ENCODE measurements around the gene LYZL1.

DNA sequence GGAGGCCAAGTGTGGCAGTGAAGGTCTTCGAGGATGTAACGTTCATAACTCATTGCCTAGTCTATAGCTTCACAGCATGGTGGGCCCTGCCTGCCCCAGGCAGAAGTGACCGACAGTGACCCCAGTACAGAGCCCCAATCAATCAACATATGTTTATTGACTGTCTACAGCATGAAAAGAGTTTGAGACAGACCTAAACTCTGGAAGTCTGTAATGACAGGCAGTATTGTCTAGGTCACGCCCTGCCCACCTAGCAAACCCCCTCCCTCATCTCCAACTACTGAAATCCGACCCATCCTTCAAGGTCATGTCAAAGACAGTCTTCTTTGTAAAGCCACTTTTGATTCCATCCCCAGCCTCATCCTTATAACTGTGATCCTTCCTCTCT, 43.9 kb downstream of the LYZL1 start:
- TF ChIP-seq POLR2AphosphoS5 (IDR thresholded peaks at IDR 0.05; ENCODE audit: low read depth), result no peak
- TF ChIP-seq, protein P1, sequence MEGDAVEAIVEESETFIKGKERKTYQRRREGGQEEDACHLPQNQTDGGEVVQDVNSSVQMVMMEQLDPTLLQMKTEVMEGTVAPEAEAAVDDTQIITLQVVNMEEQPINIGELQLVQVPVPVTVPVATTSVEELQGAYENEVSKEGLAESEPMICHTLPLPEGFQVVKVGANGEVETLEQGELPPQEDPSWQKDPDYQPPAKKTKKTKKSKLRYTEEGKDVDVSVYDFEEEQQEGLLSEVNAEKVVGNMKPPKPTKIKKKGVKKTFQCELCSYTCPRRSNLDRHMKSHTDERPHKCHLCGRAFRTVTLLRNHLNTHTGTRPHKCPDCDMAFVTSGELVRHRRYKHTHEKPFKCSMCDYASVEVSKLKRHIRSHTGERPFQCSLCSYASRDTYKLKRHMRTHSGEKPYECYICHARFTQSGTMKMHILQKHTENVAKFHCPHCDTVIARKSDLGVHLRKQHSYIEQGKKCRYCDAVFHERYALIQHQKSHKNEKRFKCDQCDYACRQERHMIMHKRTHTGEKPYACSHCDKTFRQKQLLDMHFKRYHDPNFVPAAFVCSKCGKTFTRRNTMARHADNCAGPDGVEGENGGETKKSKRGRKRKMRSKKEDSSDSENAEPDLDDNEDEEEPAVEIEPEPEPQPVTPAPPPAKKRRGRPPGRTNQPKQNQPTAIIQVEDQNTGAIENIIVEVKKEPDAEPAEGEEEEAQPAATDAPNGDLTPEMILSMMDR (IDR thresholded peaks at IDR 0.05; ENCODE audit: insufficient read depth, low read length), result no peak
- TF ChIP-seq, protein P2, sequence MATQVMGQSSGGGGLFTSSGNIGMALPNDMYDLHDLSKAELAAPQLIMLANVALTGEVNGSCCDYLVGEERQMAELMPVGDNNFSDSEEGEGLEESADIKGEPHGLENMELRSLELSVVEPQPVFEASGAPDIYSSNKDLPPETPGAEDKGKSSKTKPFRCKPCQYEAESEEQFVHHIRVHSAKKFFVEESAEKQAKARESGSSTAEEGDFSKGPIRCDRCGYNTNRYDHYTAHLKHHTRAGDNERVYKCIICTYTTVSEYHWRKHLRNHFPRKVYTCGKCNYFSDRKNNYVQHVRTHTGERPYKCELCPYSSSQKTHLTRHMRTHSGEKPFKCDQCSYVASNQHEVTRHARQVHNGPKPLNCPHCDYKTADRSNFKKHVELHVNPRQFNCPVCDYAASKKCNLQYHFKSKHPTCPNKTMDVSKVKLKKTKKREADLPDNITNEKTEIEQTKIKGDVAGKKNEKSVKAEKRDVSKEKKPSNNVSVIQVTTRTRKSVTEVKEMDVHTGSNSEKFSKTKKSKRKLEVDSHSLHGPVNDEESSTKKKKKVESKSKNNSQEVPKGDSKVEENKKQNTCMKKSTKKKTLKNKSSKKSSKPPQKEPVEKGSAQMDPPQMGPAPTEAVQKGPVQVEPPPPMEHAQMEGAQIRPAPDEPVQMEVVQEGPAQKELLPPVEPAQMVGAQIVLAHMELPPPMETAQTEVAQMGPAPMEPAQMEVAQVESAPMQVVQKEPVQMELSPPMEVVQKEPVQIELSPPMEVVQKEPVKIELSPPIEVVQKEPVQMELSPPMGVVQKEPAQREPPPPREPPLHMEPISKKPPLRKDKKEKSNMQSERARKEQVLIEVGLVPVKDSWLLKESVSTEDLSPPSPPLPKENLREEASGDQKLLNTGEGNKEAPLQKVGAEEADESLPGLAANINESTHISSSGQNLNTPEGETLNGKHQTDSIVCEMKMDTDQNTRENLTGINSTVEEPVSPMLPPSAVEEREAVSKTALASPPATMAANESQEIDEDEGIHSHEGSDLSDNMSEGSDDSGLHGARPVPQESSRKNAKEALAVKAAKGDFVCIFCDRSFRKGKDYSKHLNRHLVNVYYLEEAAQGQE (IDR thresholded peaks at IDR 0.05; ENCODE audit: insufficient replicate concordance, low read depth), result no peak
- no peak for TF ChIP-seq SPI1 (IDR thresholded peaks at IDR 0.05; ENCODE audit: borderline replicate concordance, low read depth)

All from HL-60 (cell line).